NCI-H2107 treated with DMSO at 0.1 percent for 48 hours (cell line): ENCODE results near the gene PBX1.

Experiments used
- DNase-seq: peaks from one replicate; lab custom pipeline; 2025; ENCODE audit not compliant: unreplicated experiment; lab: John Stamatoyannopoulos, UW

PBX1 gene

GRCh38 chr1:164562947-164563520 lies 4.0 kb downstream of the PBX1 start:
- no peak for DNase-seq

- peak; percentile 50 for DNase-seq
These were observed 4.9 kb downstream of the PBX1 start for GRCh38 chr1:164563721-164564360.

GRCh38 chr1:164564378-164564777 lies 5.4 kb downstream of the PBX1 start:
- DNase-seq: no peak

- no peak for DNase-seq
These were observed 6.4 kb downstream of the PBX1 start for GRCh38 chr1:164565357-164565756.

- DNase-seq: no peak
These were observed 8.8 kb downstream of the PBX1 start for GRCh38 chr1:164567774-164568173.

- no peak for DNase-seq
These were observed 10.3 kb downstream of the PBX1 start for GRCh38 chr1:164569241-164569640.

GRCh38 chr1:164569866-164570265 lies 10.9 kb downstream of the PBX1 start:
- DNase-seq: no peak

GRCh38 chr1:164571333-164571732 lies 12.3 kb downstream of the PBX1 start:
- no peak for DNase-seq

- DNase-seq: no peak
These were observed 16.4 kb downstream of the PBX1 start for GRCh38 chr1:164575356-164575886.

GRCh38 chr1:164576291-164577271 lies 17.6 kb downstream of the PBX1 start:
- no peak for DNase-seq

- no peak for DNase-seq
These were observed 18.3 kb downstream of the PBX1 start for GRCh38 chr1:164577291-164577690.

GRCh38 chr1:164578479-164579200 lies 19.7 kb downstream of the PBX1 start:
- DNase-seq: no peak

GRCh38 chr1:164579381-164579780 lies 20.4 kb downstream of the PBX1 start:
- no peak for DNase-seq

GRCh38 chr1:164581762-164582161 lies 22.8 kb downstream of the PBX1 start:
- no peak for DNase-seq

- no peak for DNase-seq
These were observed 24.2 kb downstream of the PBX1 start for GRCh38 chr1:164583196-164583595.

GRCh38 chr1:164583835-164584539 lies 25.0 kb downstream of the PBX1 start:
- no peak for DNase-seq

GRCh38 chr1:164586591-164586990 lies 27.6 kb downstream of the PBX1 start:
- no peak for DNase-seq

- DNase-seq: peak; percentile 93
These were observed 28.9 kb downstream of the PBX1 start for GRCh38 chr1:164587617-164588501.
